H9 (cell line): ENCODE data around the gene BCLAF1. TPM values are rescaled to one million over a fixed set of nuclear protein-coding genes. Genes with fewer than 3 reads are reported as not detected.
"Not testable (repeated sequence)": the region's sequence is repeated elsewhere in the genome, so short reads cannot be mapped to it uniquely, and the experiment has no call there.

ENCODE experiments used
- DNase-seq: peaks from one replicate; pipeline ENCODE4 v3.0.0-alpha.2; 2017
- H2AFZ ChIP-seq: one replicate; pipeline ENCODE4 v1.6.1; 2013; ENCODE audit warnings: mild to moderate bottlenecking, low read length, control low read depth, moderate library complexity
- H2AK5ac ChIP-seq: 2 replicates; pipeline ENCODE4 v1.6.1; 2013; ENCODE audit warnings: low read length, control low read depth, mixed read lengths; ENCODE audit not compliant: insufficient read length
- H2BK120ac ChIP-seq: one replicate; pipeline ENCODE4 v1.6.1; 2013; ENCODE audit warnings: low read depth, mild to moderate bottlenecking, low read length, control low read depth, inconsistent platforms; ENCODE audit not compliant: poor library complexity, severe bottlenecking
- H2BK12ac ChIP-seq: 2 replicates; pipeline ENCODE4 v1.6.1; 2013; ENCODE audit warnings: low read length, control low read depth, mixed read lengths, low read depth; ENCODE audit not compliant: insufficient read length
- H2BK15ac ChIP-seq: 2 replicates; pipeline ENCODE4 v1.6.1; 2013; ENCODE audit warnings: low read depth, low read length, control low read depth
- H2BK20ac ChIP-seq: one replicate; pipeline ENCODE4 v1.6.1; 2013; ENCODE audit warnings: low read depth, mild to moderate bottlenecking, low read length, control low read depth, inconsistent platforms; ENCODE audit not compliant: poor library complexity, severe bottlenecking
- H2BK5ac ChIP-seq: 2 replicates; pipeline ENCODE4 v1.6.1; 2013; ENCODE audit warnings: low read length, control low read depth, mixed read lengths; ENCODE audit not compliant: insufficient read length
- H3K14ac ChIP-seq: 2 replicates; pipeline ENCODE4 v1.6.1; 2013; ENCODE audit warnings: low read length, control low read depth; ENCODE audit not compliant: insufficient read depth
- H3K18ac ChIP-seq: 2 replicates; pipeline ENCODE4 v1.6.1; 2013; ENCODE audit warnings: low read depth, mild to moderate bottlenecking, mixed read lengths, low read length, control low read depth; ENCODE audit not compliant: insufficient read length
- H3K23ac ChIP-seq: 2 replicates; pipeline ENCODE4 v1.6.1; 2013; ENCODE audit warnings: low read length, control low read depth, mixed read lengths, low read depth; ENCODE audit not compliant: insufficient read length
- H3K23me2 ChIP-seq: 2 replicates; pipeline ENCODE4 v1.6.1; 2013; ENCODE audit warnings: low read depth, mild to moderate bottlenecking, mixed read lengths, low read length, control low read depth; ENCODE audit not compliant: insufficient read length, poor library complexity, severe bottlenecking
- H3K27ac ChIP-seq: 2 replicates; pipeline ENCODE4 v1.5.1; 2013; ENCODE audit warnings: low read length, control low read depth, mixed read lengths, low read depth; ENCODE audit not compliant: insufficient read length
- H3K27me3 ChIP-seq: 2 replicates; pipeline ENCODE4 v1.6.1; 2013; ENCODE audit warnings: low read length, control low read depth, inconsistent platforms; ENCODE audit not compliant: insufficient read depth
- H3K4ac ChIP-seq: 2 replicates; pipeline ENCODE4 v1.6.1; 2013; ENCODE audit warnings: low read depth, mild to moderate bottlenecking, control low read depth, inconsistent platforms, low read length, moderate library complexity
- H3K4me1 ChIP-seq: 2 replicates; pipeline ENCODE4 v1.6.1; 2013; ENCODE audit warnings: low read length, control low read depth, inconsistent platforms; ENCODE audit not compliant: insufficient read depth
- H3K4me2 ChIP-seq: 2 replicates; pipeline ENCODE4 v1.6.1; 2013; ENCODE audit warnings: low read length, control low read depth, mixed read lengths; ENCODE audit not compliant: insufficient read length, insufficient read depth
- H3K56ac ChIP-seq: 2 replicates; pipeline ENCODE4 v1.6.1; 2013; ENCODE audit warnings: low read depth, mild to moderate bottlenecking, mixed read lengths, low read length, control low read depth; ENCODE audit not compliant: insufficient read length
- H3K79me1 ChIP-seq: 2 replicates; pipeline ENCODE4 v1.6.1; 2013; ENCODE audit warnings: low read depth, mild to moderate bottlenecking, moderate library complexity, low read length, control low read depth, inconsistent platforms; ENCODE audit not compliant: insufficient read depth, poor library complexity, severe bottlenecking
- H3K79me2 ChIP-seq: 2 replicates; pipeline ENCODE4 v1.6.1; 2013; ENCODE audit warnings: low read length, control low read depth, inconsistent platforms; ENCODE audit not compliant: insufficient read depth
- H3K9ac ChIP-seq: 2 replicates; pipeline ENCODE4 v1.6.1; 2013; ENCODE audit warnings: low read length, control low read depth, mixed read lengths; ENCODE audit not compliant: insufficient read length; ENCODE audit errors: extremely low read depth
- H3K9me3 ChIP-seq: one replicate; pipeline ENCODE4 v1.6.1; 2013; ENCODE audit warnings: low read depth, low read length, inconsistent platforms; ENCODE audit not compliant: control insufficient read depth
- H3T11ph ChIP-seq: one replicate; pipeline ENCODE4 v1.6.1; 2013; ENCODE audit warnings: mild to moderate bottlenecking, low read length, control low read depth, inconsistent platforms
- H4K20me1 ChIP-seq: one replicate; pipeline ENCODE4 v1.6.1; 2013; ENCODE audit not compliant: control insufficient read depth, insufficient read length, insufficient read depth
- H4K5ac ChIP-seq: 2 replicates; pipeline ENCODE4 v1.6.1; 2013; ENCODE audit warnings: low read depth, mild to moderate bottlenecking, mixed read lengths, low read length, control low read depth; ENCODE audit not compliant: insufficient read length
- H4K8ac ChIP-seq: replicated peaks from 2 replicates; pipeline ENCODE4 v1.6.1; 2013; ENCODE audit warnings: low read length, control low read depth, mixed read lengths, low read depth; ENCODE audit not compliant: insufficient read length
- H4K91ac ChIP-seq: 2 replicates; pipeline ENCODE4 v1.6.1; 2013; ENCODE audit warnings: low read depth, mild to moderate bottlenecking, moderate library complexity, mixed read lengths, low read length, control low read depth; ENCODE audit not compliant: insufficient read length
- H3K27ac Mint-ChIP-seq, 3 experiments: 2 replicates in 2 of 3; 3 replicates in 1 of 3; pipeline ENCODE4 v1.8.0; 2020 to 2021; ENCODE audit warnings: mixed read lengths in 3 of 3, mild to moderate bottlenecking in 1 of 3, moderate library complexity in 1 of 3
- H3K27me3 Mint-ChIP-seq: 2 replicates; pipeline ENCODE4 v1.8.0; 2021; ENCODE audit warnings: low read depth, mild to moderate bottlenecking, moderate library complexity, mixed read lengths
- H3K36me3 Mint-ChIP-seq, 3 experiments: 2 replicates in 2 of 3; 3 replicates in 1 of 3; pipeline ENCODE4 v1.8.0; 2020 to 2021; ENCODE audit warnings: low read depth in 3 of 3, mixed read lengths in 3 of 3; ENCODE audit not compliant: insufficient read depth in 1 of 3
- H3K4me1 Mint-ChIP-seq, 2 experiments: 2 replicates each; pipeline ENCODE4 v1.8.0; 2020; ENCODE audit warnings: mixed read lengths in 2 of 2
- H3K4me3 Mint-ChIP-seq, 2 experiments: 2 replicates in 1 of 2; 3 replicates in 1 of 2; pipeline ENCODE4 v1.8.0; 2020 to 2021; ENCODE audit warnings: mild to moderate bottlenecking in 2 of 2, mixed read lengths in 2 of 2, moderate library complexity in 1 of 2
- H3K9me3 Mint-ChIP-seq, 2 experiments: 2 replicates in 1 of 2; 3 replicates in 1 of 2; pipeline ENCODE4 v1.8.0; 2020; ENCODE audit warnings: mild to moderate bottlenecking in 2 of 2, mixed read lengths in 2 of 2, moderate library complexity in 1 of 2
- CTCF ChIP-seq: fragments of 200-600 bp; sonication (generic); conservative IDR thresholded peaks from 3 replicates; pipeline ENCODE4 v1.8.0; 2021; ENCODE audit warnings: antibody characterized with exemption, mild to moderate bottlenecking
- WGBS: extraction: QIAGEN DNeasy Blood & Tissue Kit; methylation state at CpG from one replicate; pipeline ENCODE4 v1.1.7; 2013; ENCODE audit warnings: missing lambda C conversion rate, low lambda C conversion rate, mixed read lengths; ENCODE audit not compliant: insufficient read length; ENCODE audit errors: extremely low coverage; 5-methylcytosine and 5-hydroxymethylcytosine counted together
- total RNA-seq: library from RNA; stranded (reverse); gene quantifications from 2 replicates; pipeline ENCODE4 v1.2.1, GENCODE V29; 2021

BCLAF1 gene
- total RNA-seq, 1 experiment from 2014 or later: 257 TPM

GRCh38 chr6:136225496-136225895, 64.2 kb downstream of the BCLAF1 start:
- Mint-ChIP-seq H3K27me3 (no peaks in the 10 kb centered on the region), H3K4me1 (no peaks in the 10 kb centered on the region), H3K36me3 (peaks cover 0 to 6% (median 2%) of the 10 kb centered on the region in 3 experiments; a peak in 3 of 7 replicates), H3K27ac (no peak overlapping the region), H3K9me3 (peaks cover 0 to 4% of the 10 kb centered on the region in 2 experiments; a peak in 2 of 5 replicates), H3K4me3 (no peak overlapping the region)
- WGBS: no CpG with 5 or more reads among the region's 5 CpGs
- H2BK120ac ChIP-seq: no peak overlapping the region
- no peak overlapping the region for H3K9ac ChIP-seq
- no peak overlapping the region for H3T11ph ChIP-seq
- no peak overlapping the region for H3K23ac ChIP-seq
- no peak overlapping the region for H4K8ac ChIP-seq
- no peak for TF ChIP-seq CTCF
- no peak overlapping the region for H4K91ac ChIP-seq
- H2AFZ ChIP-seq: no peak overlapping the region
- no peaks in the 10 kb centered on the region for H3K27me3 ChIP-seq
- no peaks in the 10 kb centered on the region for H3K4me1 ChIP-seq
- H3K4me2 ChIP-seq: no peak overlapping the region
- H3K14ac ChIP-seq: no peak overlapping the region
- H4K5ac ChIP-seq: no peak overlapping the region
- no peak overlapping the region for H2BK15ac ChIP-seq
- H3K4ac ChIP-seq: no peak overlapping the region
- no peaks in the 10 kb centered on the region for H4K20me1 ChIP-seq
- H3K79me1 ChIP-seq: no peaks in the 10 kb centered on the region
- H3K79me2 ChIP-seq: no peaks in the 10 kb centered on the region
- no peak overlapping the region for H3K18ac ChIP-seq
- no peak overlapping the region for H3K56ac ChIP-seq
- no peak for DNase-seq
- no peak overlapping the region for H2AK5ac ChIP-seq
- no peaks in the 10 kb centered on the region for H3K9me3 ChIP-seq
- H3K23me2 ChIP-seq: no peaks in the 10 kb centered on the region
- H3K27ac ChIP-seq: no peak overlapping the region
- no peak overlapping the region for H2BK20ac ChIP-seq
- H2BK5ac ChIP-seq: no peak overlapping the region
- H2BK12ac ChIP-seq: no peak overlapping the region

- H3K36me3 Mint-ChIP-seq, H2AK5ac ChIP-seq, H3K4me1 Mint-ChIP-seq, H3K4me1 ChIP-seq, H3K14ac ChIP-seq, H3K4ac ChIP-seq, H2BK120ac ChIP-seq, H2BK20ac ChIP-seq, H3K4me3 Mint-ChIP-seq, H3K9me3 ChIP-seq, H3K79me2 ChIP-seq, H2BK15ac ChIP-seq, H3T11ph ChIP-seq, H3K27me3 ChIP-seq, H3K27me3 Mint-ChIP-seq, H3K56ac ChIP-seq, H4K91ac ChIP-seq, H3K27ac Mint-ChIP-seq, H4K20me1 ChIP-seq, H3K18ac ChIP-seq, H3K9me3 Mint-ChIP-seq, H3K23ac ChIP-seq, H2BK5ac ChIP-seq, H3K27ac ChIP-seq, DNase-seq, H3K79me1 ChIP-seq, H3K9ac ChIP-seq, H2BK12ac ChIP-seq, H4K8ac ChIP-seq, H2AFZ ChIP-seq, H4K5ac ChIP-seq, H3K4me2 ChIP-seq, H3K23me2 ChIP-seq: not testable (repeated sequence)
- no CpG with 5 or more reads among the region's 4 CpGs for WGBS
Measured at GRCh38 chr6:136224974-136225373, 64.7 kb downstream of the BCLAF1 start.
